Measurements from ENCODE around the gene CSF1R.

CSF1R gene

DNA sequence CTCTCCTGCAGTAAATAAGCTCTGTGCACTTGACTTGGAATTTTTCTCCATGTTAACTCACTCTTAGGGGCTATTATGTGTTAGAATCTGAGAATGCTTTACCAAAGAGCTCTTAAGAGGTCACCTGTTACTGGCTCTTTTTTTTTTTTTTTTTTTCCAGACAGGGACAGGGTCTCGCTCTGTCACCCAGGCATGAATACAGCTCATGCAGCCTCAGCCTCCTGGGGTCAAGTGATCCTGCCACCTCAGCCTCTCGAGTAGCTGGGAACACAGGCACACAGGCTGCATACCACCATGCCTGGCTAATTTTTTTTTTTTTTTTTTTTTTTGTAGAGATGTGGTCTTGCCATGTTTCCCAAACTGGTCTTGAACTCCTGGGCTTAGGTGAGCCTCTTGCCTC is 63.7 kb downstream of the CSF1R start:
- DNase-seq (ENCODE audit: low spot score), result no peak

DNA sequence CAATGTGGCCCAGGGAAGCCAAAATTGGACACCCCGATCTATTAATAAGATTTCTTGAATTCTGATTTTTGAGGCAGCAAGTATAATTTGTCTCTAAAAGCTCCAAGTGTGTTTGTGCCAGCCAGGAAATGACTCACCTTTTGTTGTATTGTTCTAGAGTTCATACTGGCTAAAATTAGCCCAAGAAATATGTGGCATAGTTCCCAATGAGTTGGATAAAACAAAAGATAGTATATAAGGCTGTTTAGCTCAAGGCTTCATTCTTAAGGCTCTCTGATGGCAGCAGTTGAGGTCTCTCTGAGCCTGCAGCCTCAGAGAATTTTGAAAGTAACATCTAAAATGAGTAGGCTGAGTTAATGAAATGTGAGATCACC is 64.2 kb downstream of the CSF1R start:
- DNase-seq (ENCODE audit: low spot score), result peak; percentile 97

DNA sequence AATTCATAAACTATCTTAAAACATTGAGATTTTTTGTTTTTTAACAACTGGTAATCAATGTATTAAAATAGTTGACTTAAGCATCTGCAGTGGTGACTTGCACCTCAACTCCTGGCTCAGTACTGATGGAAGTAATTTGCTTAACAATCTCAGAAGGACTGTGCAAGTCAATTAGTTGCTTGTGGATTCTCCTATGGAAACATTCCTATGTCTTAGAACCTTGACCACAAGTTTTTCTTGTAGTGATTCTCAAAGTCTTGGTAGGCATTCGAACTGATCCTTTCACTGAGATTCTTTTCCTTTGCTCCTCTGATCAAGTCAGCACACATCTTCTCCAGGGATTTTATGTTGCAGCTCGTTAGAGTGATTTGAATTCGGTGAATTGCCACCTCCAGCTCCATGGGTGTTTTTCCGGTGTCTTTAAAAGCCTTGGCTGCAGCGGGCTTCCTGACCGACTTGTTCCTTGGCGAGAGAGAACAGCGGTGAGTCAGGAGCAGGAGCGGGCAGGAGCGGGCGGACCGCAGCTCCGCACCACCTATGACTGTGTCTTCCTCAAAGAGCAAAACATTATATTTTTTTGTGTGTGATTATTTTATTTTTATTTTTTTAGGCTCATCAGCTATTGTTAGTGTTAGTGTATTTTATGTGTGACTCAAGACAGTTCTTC is 64.7 kb downstream of the CSF1R start:
- peak; percentile 89 for DNase-seq (ENCODE audit: low spot score)

DNA sequence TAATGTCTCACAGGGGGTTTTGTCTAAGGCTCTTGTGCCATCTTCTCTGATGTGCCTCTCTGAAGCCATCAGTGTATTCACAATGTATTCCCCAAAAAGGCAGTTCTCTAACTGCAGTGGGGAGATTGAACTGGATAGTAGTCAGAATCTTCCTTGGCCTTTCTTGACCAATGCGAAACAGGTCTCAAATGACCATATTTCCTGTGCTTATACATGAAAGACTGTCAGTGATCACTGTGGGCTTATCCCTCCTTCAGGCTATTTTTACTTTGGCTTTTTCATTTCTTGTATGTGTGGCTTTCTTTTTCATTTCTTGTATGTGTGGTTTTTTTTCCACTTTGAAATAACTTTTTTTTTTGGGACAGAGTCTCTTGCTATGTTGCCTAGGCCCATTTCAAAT is 66.1 kb downstream of the CSF1R start:
- DNase-seq (ENCODE audit: low spot score), result no peak

DNA sequence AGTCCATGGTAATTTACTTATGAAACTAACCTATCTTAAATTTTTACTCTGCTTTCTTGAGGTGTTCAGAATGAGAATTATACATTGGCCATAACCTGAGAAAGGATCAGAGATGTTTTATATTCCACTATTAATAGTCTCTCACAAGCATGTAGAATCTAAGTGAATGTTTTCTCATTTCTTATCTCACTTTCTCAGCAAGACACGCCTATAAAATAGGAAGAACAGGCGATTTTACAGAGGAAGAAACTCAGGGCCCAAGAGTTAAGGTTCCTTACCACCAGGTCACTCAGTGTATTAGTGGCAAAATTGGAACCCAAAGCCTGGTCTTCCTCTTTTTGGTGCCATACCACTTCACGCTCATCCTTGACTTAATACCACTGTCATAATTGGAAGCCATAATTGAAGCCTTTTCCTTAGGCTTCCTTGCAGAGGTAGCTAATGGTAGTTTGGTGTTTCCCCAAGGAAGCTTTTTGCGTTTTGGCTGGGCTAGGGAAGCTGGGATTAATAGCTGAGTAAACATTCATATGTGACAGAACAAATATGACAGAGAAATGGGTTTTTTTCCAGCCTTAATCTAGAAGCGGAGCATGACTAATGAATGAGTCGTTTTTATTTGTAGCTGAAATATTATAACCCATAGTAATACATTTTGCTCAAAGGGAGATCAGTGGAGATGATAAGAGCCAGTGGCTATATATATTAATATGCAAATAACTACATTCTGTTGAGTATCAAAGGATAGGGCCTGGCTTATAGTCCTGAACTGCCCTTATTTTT is 68.9 kb downstream of the CSF1R start:
- DNase-seq (ENCODE audit: low spot score), result peak; percentile 80

DNA sequence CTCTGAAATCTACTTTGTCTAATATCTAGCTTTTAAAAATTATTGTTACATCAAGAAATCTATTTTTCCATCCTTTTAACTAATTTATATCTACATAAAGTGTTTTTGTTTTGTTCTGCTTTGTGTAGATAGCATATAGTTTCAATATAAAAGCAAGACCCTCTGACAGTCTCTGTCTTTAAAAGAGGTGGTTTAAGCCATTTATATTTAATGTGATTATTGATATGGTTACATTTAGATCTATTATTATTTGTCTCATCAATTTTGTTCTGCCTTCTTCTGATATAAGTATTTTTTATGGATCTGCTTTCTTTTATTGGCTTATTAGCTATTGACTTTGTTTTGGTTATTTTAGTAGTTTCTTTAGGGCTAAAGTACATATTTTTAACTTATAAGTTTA is 69.8 kb downstream of the CSF1R start:
- no peak for DNase-seq (ENCODE audit: low spot score)

DNA sequence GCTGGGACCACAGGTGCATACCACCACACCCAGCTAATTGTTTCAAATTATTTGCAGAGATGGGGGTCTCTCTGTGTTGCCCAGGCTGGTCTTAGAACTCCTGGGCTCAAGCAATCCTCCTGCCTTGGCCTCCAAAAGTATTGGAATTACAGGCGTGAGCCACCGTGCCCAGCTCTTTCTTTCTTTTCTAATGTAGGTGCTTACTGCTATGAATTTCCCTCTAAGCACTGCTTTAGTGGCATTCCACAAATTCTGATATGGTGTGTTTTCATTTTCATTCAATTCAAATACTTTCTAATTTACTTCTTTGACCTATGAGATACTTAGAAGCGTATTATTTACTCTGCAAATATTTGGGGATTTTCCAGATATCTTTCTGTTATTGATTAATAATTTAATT is 70.9 kb downstream of the CSF1R start:
- DNase-seq (ENCODE audit: low spot score), result no peak

DNA sequence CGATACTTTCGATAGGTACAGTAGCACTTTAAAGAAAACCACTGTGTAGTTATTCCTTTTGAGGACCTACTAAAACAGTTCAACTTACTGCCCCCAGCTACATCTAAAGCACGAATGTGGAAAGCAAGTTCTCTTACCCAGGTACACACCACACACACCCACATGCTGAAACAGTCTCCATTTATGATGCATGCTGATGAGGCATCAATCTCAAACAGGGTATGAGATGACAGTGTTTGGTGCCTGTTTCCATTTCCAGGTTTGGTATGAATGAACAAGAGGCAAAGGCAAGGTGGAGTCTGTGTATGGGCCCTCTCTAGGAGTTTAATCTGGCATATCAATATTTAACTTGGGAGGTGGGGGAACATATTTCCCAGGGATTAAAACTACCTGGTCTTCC is 71.9 kb downstream of the CSF1R start:
- DNase-seq (ENCODE audit: low spot score), result no peak

DNA sequence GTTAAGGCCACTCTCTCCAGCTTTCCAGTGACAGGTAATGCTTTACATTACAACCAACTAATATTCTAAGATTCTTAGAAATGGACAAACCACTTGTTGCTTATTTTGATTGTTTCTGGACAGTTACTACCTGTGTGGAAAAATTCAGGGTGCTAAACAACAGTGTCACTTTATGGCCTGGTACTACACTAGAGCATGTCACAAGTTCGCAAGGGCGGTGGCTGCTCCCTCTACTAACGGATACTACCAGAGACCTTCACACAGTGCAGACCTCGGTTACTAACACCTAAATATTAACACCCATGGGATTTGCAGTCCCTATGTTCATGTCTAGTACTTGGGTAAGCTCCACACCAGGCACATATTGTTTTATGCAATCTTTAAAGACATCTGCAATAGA is 72.4 kb downstream of the CSF1R start:
- no peak for DNase-seq (ENCODE audit: low spot score)

DNA sequence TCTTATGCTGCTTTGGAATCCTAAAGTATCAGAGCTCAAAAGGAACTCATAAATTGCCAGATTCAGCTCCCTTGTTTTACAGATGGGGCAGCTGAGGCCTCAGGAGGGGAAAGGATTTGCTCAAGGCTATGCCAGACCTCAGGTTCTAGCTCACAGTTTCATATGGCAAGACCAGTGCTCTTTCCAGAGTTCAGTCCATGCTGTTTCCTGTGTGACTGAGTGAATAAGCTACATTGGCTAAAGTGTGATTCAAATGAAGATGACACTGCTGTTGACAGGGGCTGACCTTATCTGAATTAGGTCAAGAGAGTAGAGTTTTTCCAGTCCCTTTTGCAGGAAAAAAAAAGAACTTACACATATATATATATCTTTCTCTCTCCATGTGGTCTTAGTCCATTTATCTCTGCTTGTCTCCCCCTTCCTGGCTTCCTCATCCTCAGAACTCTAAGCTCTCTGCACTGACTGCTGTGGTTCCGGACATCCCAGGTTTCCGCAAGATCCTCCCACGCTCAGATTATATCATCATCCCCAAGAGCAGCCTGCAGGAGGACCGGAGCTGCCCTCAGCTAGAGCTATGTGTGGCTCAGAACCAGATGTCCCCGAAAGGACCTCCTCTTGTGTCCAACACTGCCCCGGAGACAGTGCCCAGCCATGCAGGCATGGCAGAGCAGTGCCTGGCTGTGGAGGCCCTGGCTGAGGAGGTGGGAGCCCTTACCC is 76.5 kb downstream of the CSF1R start:
- DNase-seq (ENCODE audit: low spot score), result no peak

DNA sequence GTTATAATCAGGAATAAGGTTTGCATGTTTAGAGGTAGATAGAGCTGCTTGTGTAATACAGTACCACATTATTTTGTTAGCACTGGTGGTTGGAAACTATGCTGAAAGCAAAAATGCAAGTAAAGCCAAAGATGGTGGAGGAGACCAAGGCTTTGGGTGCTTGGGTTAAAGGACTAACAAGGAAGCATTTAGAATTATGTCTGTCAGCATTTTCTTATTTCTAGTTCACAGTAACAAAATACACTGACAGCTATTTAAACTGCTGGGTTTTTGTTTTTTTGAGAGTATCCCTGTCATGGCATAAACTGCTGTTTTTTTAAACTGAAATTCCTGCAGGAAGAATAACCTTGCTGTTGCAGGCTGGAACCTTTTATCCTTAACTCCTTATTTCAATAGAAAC is 79.3 kb downstream of the CSF1R start:
- no peak for DNase-seq (ENCODE audit: low spot score)

DNA sequence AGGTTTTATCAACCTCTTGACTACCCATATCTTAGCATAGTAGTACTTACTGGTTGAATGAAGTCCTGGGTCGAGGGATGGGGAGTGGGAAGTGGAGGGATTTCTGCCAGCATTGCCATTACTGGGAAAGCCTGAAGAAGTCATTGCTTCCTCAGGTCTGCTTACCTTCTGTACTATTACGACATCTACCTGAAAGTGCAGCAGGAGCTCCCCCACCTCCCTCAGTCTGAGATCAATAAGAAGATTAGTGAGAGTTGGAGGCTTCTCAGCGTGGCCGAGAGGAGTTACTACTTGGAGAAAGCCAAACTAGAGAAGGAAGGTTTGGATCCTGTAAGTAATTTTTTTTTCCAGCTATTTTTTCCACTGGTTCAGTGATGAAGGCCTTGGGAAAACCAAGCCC is 80.0 kb downstream of the CSF1R start:
- DNase-seq (ENCODE audit: low spot score), result no peak

All from kidney capillary endothelial cell (primary cell).